Epithelial cell of prostate (primary cell): ENCODE data around the gene MYO7A.

ENCODE experiments used
- DNase-seq: peaks from one replicate; pipeline ENCODE4 v3.0.0-alpha.2; 2011; ENCODE audit warnings: low read depth, low spot score
- H3K27ac ChIP-seq: fragments of 450-650 bp; 2 replicates; pipeline ENCODE4 v1.5.1; 2017; ENCODE audit warnings: mild to moderate bottlenecking

The MYO7A gene

DNA sequence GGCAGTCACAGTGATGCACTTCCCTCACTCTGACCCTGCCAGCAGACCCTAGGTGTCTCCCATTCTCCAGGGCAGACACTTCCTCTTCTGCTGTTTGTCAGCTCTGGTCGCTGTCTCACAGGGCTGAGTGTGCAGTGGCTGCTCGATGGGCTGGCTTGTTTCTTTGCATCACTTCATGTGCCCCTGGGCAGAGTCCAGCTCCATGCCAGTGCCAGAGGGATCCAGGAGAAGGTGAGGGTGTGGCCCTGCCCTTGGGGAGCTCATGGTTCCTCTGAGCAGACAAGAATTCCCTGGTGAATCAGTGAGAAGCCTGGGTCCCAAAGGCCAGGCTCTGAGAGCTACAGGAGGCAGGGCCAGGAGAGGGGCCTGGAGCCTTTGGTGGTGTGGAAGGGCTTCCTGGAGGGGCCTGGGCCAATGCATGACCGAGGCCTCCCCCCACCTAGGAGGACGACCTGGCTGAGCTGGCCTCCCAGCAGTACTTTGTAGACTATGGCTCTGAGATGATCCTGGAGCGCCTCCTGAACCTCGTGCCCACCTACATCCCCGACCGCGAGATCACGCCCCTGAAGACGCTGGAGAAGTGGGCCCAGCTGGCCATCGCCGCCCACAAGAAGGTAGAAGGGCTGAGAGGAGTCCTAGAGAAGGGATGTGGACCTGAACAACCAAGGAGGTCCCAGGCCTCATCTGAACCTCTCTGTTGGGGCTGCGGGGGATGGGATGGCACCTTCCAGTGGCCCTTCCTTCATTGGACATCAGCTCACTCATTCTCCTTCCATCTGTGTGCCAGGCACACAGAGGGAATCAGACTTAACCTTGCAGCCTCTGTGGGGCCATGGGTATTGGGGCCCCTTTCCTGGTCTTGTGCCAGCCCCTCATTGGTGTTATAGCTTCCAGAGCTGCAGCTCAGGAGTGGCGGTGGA lies 66.1 kb downstream of the MYO7A start:
- DNase-seq, result no peak
- H3K27ac ChIP-seq, result no peak overlapping the region

DNA sequence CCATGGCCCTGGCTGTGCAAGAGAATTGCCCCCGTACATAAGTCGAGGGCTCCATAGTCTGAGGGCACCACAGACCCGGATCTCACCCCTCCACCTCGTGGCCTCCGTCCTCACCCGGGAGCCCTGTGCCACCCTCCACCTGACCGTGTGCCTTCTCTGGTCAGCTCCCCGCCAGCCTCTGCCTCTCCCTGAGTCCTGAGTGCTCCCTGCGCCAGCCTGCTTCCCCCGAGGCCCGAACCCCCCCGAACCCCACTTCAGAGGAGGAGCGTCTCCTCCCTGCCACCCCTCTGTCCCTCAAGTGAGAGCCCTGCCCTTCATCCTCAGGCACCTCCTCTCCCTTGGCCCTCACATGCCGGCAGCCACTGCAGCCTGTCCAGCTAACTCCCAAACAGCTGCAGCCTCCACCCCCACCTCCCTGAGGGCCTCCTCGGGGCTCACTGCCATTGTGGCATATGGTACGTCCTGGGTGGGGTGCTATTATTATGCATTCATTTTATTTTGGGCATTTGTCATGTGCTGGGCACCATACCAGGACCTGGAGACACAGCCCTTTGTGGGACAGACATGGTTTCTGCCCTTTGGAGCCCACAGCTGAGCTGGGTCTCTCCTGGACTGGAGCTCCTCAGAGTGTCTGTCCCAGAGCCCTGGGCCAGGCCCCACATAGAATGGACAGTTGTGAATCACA lies 67.2 kb downstream of the MYO7A start:
- H3K27ac ChIP-seq, result no peak overlapping the region
- no peak for DNase-seq

DNA sequence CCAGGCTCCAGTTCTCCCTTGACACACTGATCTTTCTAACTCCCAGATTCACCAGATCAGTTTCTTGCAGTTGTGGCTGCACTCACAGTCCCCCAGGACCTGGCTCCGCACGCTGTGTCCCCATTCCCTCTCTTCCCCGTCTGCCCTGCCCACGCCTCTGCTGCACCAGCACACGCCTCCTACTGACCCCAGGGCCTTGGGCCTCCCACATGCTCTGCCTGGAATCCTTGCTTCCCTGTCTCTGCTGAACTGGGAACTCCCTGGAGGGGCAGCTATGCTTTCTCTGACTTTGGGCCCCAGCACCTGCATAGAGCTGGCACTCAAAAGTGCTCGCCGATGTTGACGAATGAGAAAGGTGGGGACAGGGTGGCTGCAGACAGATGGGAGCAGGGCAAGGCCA lies 68.9 kb downstream of the MYO7A start:
- no peak overlapping the region for H3K27ac ChIP-seq
- DNase-seq, result no peak

DNA sequence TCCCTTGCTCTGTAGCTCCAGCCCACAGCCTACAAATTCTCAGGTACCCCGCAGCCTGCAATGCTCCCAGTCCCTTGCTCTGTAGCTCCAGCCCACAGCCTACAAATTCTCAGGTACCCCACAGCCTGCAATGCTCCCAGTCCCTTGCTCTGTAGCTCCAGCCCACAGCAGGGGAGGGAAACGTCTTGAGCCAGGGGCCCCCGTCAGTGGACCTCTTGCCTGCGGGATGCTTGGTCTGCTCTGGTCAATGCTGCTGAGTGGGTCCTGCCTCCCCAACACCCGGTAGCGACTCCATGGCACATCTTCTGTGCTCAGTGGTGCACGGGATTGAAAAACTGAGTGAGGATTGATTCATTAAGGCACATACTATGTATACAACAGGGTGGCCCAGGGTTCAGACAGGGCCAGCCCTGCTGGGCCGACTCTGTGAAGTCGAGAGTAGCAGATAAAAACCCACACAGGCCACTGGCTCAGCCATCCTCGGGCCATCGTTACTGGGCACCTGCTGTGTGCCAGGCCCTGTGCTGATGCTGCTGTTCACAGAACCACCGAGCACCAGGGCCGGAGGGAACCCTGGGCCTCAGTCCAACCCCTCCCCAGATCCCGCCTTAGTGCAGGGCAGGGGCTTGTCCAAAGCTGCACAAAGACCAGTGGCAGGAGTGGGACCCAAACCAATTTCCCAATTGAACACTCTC lies 69.7 kb downstream of the MYO7A start:
- no peak overlapping the region for H3K27ac ChIP-seq
- DNase-seq, result no peak

DNA sequence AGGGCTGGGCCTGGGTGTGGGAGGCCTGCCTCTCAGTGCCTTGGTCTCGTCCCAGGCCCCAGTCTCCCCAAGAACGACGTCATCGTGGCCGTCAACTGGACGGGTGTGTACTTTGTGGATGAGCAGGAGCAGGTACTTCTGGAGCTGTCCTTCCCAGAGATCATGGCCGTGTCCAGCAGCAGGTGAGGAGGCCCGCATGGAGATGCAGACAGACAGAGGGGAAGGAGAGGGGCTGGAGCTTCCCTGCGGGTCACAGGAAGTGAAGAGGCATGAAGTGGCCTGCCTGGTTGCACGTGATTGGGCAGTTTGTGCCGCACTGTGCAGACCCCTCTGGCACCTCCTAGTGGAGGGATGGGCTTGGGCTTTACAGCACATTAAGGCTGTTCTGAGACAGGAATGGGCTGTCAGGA lies 70.4 kb downstream of the MYO7A start:
- DNase-seq, result no peak
- no peak overlapping the region for H3K27ac ChIP-seq

DNA sequence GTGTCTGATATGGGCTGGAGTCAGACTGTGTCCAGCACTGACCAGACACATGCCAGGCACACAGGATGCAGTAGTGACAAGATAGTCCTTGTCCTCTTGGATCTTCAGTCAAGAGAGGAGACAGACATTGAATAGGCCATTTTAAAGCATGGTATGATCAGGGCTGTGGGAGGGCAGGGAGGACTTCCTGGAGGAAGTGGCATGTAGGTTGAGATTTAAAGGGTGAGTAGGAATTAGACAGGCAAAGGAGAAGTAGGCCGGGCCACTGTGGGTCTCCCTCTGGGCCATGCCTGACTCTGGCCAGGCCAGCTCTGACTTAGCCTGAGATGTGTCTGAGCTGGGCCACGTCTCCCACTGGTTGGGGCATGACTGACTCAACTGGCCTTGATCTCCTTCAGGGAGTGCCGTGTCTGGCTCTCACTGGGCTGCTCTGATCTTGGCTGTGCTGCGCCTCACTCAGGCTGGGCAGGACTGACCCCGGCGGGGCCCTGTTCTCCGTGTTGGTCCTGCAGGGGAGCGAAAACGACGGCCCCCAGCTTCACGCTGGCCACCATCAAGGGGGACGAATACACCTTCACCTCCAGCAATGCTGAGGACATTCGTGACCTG lies 71.2 kb downstream of the MYO7A start:
- DNase-seq, result no peak

DNA sequence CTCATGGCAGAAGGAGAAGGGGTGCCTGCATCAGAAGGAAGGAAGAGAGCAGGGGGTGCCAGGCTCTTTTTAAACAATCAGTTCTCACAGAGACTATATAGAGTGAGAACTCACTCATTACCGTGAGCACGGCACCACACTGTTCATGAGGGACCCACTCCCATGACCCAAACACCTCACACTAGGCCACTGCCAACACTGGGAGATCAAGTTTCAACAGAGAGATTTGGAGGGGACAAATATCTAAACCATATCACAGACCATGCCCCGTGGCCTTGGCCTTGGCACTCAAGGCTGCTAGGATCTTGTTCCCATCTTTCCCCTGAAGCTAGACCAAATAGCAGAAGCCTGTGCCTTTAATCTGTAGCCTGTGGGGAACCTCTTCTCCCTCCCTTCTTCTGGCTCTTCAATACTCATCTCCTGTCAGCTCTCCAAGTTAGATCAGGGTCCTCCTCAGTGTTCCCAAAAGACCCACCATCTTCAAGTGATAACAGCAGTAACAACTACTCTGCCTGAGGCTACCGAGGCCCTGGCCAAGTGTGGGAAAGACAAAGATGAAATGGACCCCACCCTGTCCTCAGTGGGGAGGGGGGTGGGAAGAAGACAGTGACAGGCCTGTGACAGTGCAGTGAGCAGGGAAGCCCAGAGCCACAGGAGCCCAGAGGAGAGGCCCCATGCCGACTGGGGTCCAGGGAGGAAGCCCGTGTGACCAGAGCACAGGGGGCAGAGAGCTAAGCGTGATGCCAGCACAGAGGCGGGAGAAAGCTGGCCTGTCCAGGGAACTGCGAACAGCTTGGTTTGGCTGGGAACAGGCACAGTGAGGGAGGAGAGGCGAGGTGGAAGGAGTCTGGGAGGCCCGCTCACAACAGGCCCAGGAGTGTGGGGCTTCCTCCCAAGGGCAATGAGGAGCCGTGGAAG lies 72.6 kb downstream of the MYO7A start:
- H3K27ac ChIP-seq, result no peak overlapping the region
- DNase-seq, result no peak

More for the DNA sequence above, 71.2 kb downstream of the MYO7A start:
- no peak overlapping the region for H3K27ac ChIP-seq

DNA sequence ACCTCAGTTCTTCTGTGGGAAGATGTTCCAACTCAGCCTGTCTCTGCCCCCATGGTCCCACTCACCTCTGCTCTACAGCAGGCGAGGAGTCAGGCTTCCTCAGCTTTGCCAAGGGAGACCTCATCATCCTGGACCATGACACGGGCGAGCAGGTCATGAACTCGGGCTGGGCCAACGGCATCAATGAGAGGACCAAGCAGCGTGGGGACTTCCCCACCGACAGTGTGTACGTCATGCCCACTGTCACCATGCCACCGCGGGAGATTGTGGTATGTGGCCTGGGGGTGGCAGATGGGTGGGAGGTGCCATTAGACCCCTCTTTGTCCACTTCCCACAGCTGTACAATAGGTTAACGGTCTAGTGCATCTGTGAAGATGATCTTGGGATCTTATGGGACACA lies 73.3 kb downstream of the MYO7A start:
- H3K27ac ChIP-seq, result no peak overlapping the region
- no peak for DNase-seq

DNA sequence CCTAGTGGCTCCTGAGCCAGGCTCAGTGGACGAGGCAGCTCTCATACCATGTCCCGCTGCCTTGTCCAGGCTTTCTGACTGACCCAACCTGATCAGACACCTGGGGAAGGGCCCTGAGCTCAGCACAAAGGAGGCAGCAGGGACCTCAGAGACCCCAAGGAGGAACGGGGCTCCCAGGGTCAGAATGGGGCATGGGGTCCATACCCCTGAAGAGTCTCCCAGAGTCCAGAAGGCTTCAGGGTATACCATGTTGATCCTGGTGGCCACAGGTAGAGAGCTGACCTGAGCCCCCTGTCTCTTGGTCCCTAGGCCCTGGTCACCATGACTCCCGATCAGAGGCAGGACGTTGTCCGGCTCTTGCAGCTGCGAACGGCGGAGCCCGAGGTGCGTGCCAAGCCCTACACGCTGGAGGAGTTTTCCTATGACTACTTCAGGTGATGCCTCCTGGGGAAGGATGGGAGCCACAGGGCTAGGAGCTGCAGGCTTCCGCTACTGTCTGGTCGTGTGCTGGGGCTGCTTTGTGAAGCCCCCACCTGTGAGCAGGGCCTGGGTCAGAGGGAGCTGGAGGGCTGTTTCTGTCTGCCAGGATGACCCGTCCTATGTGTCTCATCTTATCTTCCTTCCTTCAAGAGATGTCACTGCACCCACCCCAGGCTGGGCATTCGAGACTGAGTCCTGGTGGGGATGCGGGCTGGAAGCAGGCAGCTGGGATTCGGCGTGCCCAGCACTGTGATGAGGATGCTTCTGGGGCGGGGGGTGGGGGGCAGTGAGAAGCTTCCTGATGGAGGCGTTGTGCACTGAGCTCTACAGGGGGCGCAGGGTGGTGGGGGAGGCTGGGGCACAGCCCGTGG lies 74.2 kb downstream of the MYO7A start:
- H3K27ac ChIP-seq, result no peak overlapping the region
- DNase-seq, result no peak

DNA sequence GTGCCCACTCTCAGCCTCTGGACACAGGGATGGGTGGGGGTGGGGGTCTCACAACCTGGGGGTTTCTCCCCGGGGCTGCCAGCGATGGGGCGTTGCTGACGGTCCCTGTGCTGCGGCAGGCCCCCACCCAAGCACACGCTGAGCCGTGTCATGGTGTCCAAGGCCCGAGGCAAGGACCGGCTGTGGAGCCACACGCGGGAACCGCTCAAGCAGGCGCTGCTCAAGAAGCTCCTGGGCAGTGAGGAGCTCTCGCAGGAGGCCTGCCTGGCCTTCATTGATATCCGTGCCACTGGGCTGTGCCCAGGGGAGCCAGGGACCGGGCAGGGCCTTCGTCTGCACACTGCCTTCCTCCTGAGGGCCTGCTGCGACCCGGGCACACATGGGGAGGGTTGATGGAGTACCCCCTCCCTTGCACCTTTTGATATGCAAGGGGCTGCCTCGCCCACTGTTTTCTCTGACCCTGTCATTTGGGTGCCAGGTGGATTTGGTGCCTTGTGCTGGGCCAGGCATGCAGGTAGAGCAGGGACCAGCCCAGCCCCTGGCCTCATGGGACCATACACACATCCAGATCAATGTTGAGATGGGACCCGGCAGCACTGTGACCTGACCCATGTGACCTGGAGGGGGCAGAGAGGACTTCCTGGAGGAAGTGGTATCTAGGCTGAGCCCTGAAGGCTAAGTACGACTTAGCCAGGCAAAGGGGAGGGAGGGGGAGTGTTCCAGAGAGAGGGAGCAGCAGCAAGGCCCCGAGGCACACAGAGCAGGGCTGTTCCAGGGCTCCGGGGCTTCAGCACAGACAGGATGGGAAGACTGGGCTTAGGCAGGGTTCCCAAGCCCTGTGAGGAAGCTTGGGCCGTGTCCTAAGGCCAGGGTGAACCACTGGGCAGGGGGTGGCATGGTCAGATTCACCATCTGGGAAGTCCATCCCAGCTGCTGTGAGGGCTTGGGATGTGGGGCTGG lies 75.2 kb downstream of the MYO7A start:
- H3K27ac ChIP-seq, result no peak overlapping the region
- DNase-seq, result no peak

DNA sequence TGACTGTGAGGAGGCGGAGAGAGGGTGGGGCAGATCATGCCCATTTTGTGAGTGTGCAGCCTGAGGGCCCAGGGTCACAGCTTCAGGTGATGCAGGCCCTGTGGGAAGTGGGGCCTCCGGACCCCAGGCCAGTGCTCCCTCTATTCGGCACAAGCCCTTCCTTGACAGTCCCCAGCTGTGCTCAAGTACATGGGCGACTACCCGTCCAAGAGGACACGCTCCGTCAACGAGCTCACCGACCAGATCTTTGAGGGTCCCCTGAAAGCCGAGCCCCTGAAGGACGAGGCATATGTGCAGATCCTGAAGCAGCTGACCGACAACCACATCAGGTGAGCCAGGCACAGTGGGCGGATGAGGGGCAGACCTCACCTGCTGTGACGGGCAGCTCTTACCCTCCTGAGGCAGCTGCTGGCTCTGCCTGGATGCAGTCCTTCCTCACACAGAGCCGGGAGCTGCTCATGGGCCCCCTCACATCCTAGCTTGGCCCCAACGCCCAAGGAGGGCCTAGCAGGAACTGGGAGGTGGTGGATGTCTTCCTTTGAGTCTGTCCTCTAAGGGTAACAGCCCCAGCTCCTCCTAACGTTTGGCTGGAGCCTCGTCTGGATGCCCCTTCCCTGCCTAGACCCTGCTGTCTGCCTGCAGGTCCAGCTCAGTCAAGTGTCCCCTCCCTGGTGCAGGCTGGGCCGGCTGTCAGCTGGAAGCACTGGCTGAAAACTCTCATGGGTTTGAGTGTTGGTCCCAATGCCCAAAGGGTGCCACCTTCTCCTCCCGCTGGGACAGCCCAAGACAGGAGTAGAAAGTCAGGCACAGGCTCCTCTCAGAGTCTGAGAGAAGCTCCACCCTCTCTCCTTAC lies 76.1 kb downstream of the MYO7A start:
- DNase-seq, result no peak
- no peak overlapping the region for H3K27ac ChIP-seq

DNA sequence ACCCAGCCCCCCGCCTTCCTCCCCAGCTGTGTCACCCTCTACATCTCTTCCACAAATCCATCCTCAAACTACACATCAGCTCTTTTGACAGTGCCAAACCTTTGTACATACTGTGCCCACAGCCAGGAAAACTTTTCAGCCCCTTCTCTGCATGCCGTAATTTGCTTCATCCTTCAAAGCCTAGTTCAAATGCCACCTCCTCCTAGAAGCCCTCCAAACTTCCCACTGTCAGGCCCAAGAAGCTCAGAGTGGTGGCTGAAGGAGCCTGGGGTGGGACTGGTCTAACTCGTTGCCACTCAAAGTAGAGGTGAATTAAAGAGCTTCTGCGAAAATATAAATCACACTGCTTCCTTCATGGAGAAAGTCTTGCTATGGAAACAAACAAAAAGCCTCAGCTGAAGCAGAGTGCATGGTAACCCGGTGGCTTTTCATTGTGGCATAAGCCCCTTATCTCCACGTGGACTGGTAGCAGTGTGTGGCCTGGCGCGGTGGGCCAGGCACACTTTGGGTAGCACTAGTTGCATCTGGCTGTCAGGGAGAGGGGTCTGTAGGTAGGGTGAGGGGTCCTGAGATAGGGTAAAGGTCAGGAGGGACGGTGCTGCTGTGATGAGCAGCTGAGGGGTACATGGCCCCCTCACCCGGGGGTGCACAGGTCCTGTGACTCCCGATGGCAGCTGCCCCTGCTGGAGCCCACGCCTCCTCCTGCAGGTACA lies 76.9 kb downstream of the MYO7A start:
- H3K27ac ChIP-seq, result no peak overlapping the region
- DNase-seq, result no peak

DNA sequence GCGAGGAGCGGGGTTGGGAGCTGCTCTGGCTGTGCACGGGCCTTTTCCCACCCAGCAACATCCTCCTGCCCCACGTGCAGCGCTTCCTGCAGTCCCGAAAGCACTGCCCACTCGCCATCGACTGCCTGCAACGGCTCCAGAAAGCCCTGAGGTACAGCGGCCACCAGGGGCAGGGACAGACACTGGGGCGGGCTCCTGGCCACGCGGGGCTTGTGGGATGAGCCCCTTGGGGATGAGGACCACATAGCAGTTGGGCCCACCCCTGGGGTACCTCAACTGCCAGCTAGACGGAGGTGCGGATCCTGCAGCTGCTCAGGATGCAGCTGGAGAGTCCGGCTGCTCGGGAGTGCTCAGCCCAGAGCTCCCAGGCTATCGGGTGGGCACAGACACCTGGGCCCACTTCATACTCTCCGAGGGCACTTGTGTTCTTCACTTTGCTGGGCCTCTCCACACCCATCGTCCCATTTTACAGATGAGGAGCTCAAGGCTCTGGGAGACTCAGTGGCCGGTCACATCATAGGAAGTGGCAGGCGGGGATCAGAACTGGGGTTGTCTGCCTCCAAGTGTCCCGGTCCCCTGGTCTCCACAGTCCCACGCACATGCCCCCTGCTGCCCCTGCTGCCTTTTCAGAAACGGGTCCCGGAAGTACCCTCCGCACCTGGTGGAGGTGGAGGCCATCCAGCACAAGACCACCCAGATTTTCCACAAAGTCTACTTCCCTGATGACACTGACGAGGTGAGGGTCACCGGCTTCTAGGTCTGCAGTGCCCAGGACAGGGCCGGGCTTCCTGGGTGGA lies 77.6 kb downstream of the MYO7A start:
- H3K27ac ChIP-seq, result no peak overlapping the region
- no peak for DNase-seq

DNA sequence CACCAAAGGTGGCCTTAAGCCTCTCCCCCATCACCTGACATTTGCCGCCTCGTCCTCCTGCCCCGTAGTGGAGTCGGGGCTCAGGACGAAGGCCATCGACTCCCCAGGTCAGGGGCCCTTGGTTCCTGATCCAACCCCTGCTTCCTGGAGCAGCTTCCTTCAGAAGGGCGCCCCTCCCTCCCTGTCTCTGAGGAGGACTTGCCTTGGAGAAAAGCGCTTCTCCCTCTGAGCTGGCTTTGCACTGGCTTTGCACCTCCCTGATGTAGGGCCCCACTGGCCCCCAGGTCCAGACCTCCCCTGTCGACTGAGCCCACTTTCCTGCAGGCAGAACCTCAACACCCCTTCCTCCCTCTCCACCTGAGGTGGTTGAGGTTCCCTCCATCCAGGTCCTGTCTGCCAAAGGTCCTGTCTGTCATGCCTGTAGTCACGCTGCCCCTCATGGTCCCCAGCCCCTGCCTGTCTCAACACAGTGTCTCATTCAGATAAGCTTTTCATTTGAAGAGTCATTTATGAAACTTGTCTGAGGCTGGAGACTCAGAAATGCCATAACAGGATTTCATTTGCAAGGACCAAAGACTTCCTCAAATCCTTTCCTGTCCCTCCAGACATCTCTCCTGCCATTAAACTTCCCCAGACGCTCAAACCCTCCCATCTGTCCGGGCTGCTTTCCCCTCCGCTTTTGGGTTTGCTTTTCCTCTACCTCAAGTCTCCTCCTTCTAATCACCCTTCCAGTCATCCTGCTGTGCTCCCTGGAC lies 78.4 kb downstream of the MYO7A start:
- DNase-seq, result no peak
- no peak overlapping the region for H3K27ac ChIP-seq
